Measurements from ENCODE around the gene WDR88. TPM values are rescaled to one million over a fixed set of nuclear protein-coding genes. Genes with fewer than 3 reads are reported as not detected.
"Not testable (repeated sequence)": the region's sequence is repeated elsewhere in the genome, so short reads cannot be mapped to it uniquely, and the experiment has no call there.

Gene WDR88
- total RNA-seq, 1 donor from 2014 or later, result not detected

- Mint-ChIP-seq H3K27me3 (ENCODE audit: low read depth) (no peaks in the 10 kb centered on the region), H3K9me3 (no peaks in the 10 kb centered on the region), H3K4me3 (no peak overlapping the region), H3K4me1 (no peaks in the 10 kb centered on the region), H3K36me3 (ENCODE audit: low read depth) (peaks cover 14% of the 10 kb centered on the region), H3K27ac (ENCODE audit: unreplicated experiment) (no peak overlapping the region)
- no peak for DNase-seq (ENCODE audit: low read depth, low spot score)
- no peak for TF ChIP-seq CTCF (conservative IDR thresholded peaks at IDR 0.05)
Observed at GRCh38 chr19:33117501-33117900, 14.4 kb upstream of the WDR88 start.

- Mint-ChIP-seq H3K36me3 (ENCODE audit: low read depth) (peaks cover 14% of the 10 kb centered on the region), H3K4me1 (no peaks in the 10 kb centered on the region), H3K4me3 (no peak overlapping the region), H3K27ac (ENCODE audit: unreplicated experiment) (no peak overlapping the region), H3K9me3 (no peaks in the 10 kb centered on the region), H3K27me3 (ENCODE audit: low read depth) (no peaks in the 10 kb centered on the region)
- TF ChIP-seq CTCF (conservative IDR thresholded peaks at IDR 0.05), result no peak
- DNase-seq (ENCODE audit: low read depth, low spot score), result no peak
Observed at GRCh38 chr19:33118643-33119042, 13.3 kb upstream of the WDR88 start.

- DNase-seq (ENCODE audit: low read depth, low spot score), result no peak
- no peak for TF ChIP-seq CTCF (conservative IDR thresholded peaks at IDR 0.05)
- Mint-ChIP-seq H3K27me3 (ENCODE audit: low read depth) (no peaks in the 10 kb centered on the region), H3K4me1 (no peaks in the 10 kb centered on the region), H3K9me3 (no peaks in the 10 kb centered on the region), H3K36me3 (ENCODE audit: low read depth) (peaks cover 3% of the 10 kb centered on the region), H3K27ac (ENCODE audit: unreplicated experiment) (no peak overlapping the region), H3K4me3 (no peak overlapping the region)
Observed at GRCh38 chr19:33124207-33125098, 7.5 kb upstream of the WDR88 start.

- no peak overlapping the region for H3K4me3 Mint-ChIP-seq
- peaks cover 3% of the 10 kb centered on the region for H3K36me3 Mint-ChIP-seq (ENCODE audit: low read depth)
- H3K27me3 Mint-ChIP-seq (ENCODE audit: low read depth), result no peaks in the 10 kb centered on the region
- H3K9me3 Mint-ChIP-seq, result no peaks in the 10 kb centered on the region
- no peaks in the 10 kb centered on the region for H3K4me1 Mint-ChIP-seq
- peak; percentile 41 for DNase-seq (ENCODE audit: low read depth, low spot score)
- H3K27ac Mint-ChIP-seq (ENCODE audit: unreplicated experiment), result no peak overlapping the region
- peak; percentile 84 for TF ChIP-seq CTCF (conservative IDR thresholded peaks at IDR 0.05)
Observed at GRCh38 chr19:33125929-33126388, 6.0 kb upstream of the WDR88 start.

GRCh38 chr19:33126712-33127111 is 5.2 kb upstream of the WDR88 start:
- not testable (repeated sequence) for H3K9me3 Mint-ChIP-seq; DNase-seq (ENCODE audit: low read depth, low spot score); H3K36me3 Mint-ChIP-seq (ENCODE audit: low read depth); H3K27me3 Mint-ChIP-seq (ENCODE audit: low read depth); H3K4me1 Mint-ChIP-seq; H3K27ac Mint-ChIP-seq (ENCODE audit: unreplicated experiment); H3K4me3 Mint-ChIP-seq

- no peaks in the 10 kb centered on the region for H3K36me3 Mint-ChIP-seq (ENCODE audit: low read depth)
- H3K4me1 Mint-ChIP-seq, result no peaks in the 10 kb centered on the region
- no peak overlapping the region for H3K4me3 Mint-ChIP-seq
- H3K9me3 Mint-ChIP-seq, result no peaks in the 10 kb centered on the region
- no peak overlapping the region for H3K27ac Mint-ChIP-seq (ENCODE audit: unreplicated experiment)
- DNase-seq (ENCODE audit: low read depth, low spot score), result no peak
- no peak for TF ChIP-seq CTCF (conservative IDR thresholded peaks at IDR 0.05)
- peaks cover 5% of the 10 kb centered on the region for H3K27me3 Mint-ChIP-seq (ENCODE audit: low read depth)
Observed at GRCh38 chr19:33129901-33130300, 2.0 kb upstream of the WDR88 start.

Measured in neural crest cell (in vitro differentiated cells).